Stimulated activated CD8-positive, alpha-beta memory T cell treated with anti-CD3 and anti-CD28 coated beads, Interleukin-15, amount 100 ng/mL, for 48 hours (primary cell): ENCODE results near the gene HPD.
A peak's percentile ranks its signal among the peaks of the same experiment; 100 is the strongest.
"Not testable (repeated sequence)": the region's sequence is repeated elsewhere in the genome, so short reads cannot be mapped to it uniquely, and the experiment has no call there.

Experiments
- DNase-seq, 2 donors: peaks; one replicate each; pipeline ENCODE4 v3.0.0-alpha.2; 2020; ENCODE audit warnings: low read depth in 2 of 2

HPD gene

GRCh38 chr12:121858662-121859572 is at the start of gene HPD:
HPD (minus strand) TSS chr12:121858859; CDS start chr12:121858823, 36 bp downstream.
- DNase-seq = no peak

GRCh38 chr12:121905746-121906145 is 47.1 kb upstream of the HPD start:
- DNase-seq = no peak

- DNase-seq = no peak
Measured at GRCh38 chr12:121903202-121903601, 44.5 kb upstream of the HPD start.

GRCh38 chr12:121899590-121899989 is 40.9 kb upstream of the HPD start:
- DNase-seq = no peak

- DNase-seq = no peak
Measured at GRCh38 chr12:121898287-121898686, 39.6 kb upstream of the HPD start.

- no peak for DNase-seq
Measured at GRCh38 chr12:121894633-121895032, 36.0 kb upstream of the HPD start.

- DNase-seq = no peak
Measured at GRCh38 chr12:121893961-121894460, 35.4 kb upstream of the HPD start.

- DNase-seq = no peak
Measured at GRCh38 chr12:121892673-121893561, 34.3 kb upstream of the HPD start.

GRCh38 chr12:121889661-121890060 is 31.0 kb upstream of the HPD start:
- DNase-seq = not testable (repeated sequence)

- no peak for DNase-seq
Measured at GRCh38 chr12:121889274-121889624, 30.6 kb upstream of the HPD start.

GRCh38 chr12:121888478-121889273 is 30.0 kb upstream of the HPD start, which contains the start of gene PSMD9:
PSMD9 (plus strand) TSS chr12:121888790; CDS start chr12:121888857, 67 bp downstream.
- peak; percentile 97 to 99 for DNase-seq

GRCh38 chr12:121888083-121888477 is 29.4 kb upstream of the HPD start:
- DNase-seq = no peak

- DNase-seq = not testable (repeated sequence)
Measured at GRCh38 chr12:121885129-121885528, 26.5 kb upstream of the HPD start.

GRCh38 chr12:121883315-121883660 is 24.6 kb upstream of the HPD start:
- no peak for DNase-seq

- DNase-seq = not testable (repeated sequence)
Measured at GRCh38 chr12:121876080-121876447, 17.4 kb upstream of the HPD start.

- DNase-seq = no peak
Measured at GRCh38 chr12:121875582-121875981, 16.9 kb upstream of the HPD start.

GRCh38 chr12:121874071-121874470 is 15.4 kb upstream of the HPD start:
- DNase-seq = no peak

GRCh38 chr12:121873216-121873569 is 14.5 kb upstream of the HPD start:
- no peak for DNase-seq

- DNase-seq = peak in 1 of 2 donors; percentile 8
Measured at GRCh38 chr12:121872546-121873215, 14.0 kb upstream of the HPD start.

GRCh38 chr12:121871467-121871866 is 12.8 kb upstream of the HPD start:
- no peak for DNase-seq

GRCh38 chr12:121869229-121869628 is 10.6 kb upstream of the HPD start:
- DNase-seq = not testable (repeated sequence)
